CD14-positive monocyte (primary cell): Measurements from ENCODE around the gene ECM1. TPM values are rescaled to one million over a fixed set of nuclear protein-coding genes. Genes with fewer than 3 reads are reported as not detected.
A peak's percentile ranks its signal among the peaks of the same experiment; 100 is the strongest.

Experiments used
- DNase-seq, 3 donors: peaks; one replicate each; pipeline ENCODE4 v3.0.0-alpha.2; 2011 to 2022
- H2AFZ ChIP-seq: 2 replicates; pipeline ENCODE4 v1.6.0; 2012; ENCODE audit warnings: mild to moderate bottlenecking, low read depth, low read length, inconsistent platforms; ENCODE audit not compliant: insufficient read depth, poor library complexity, severe bottlenecking
- H3K27ac ChIP-seq, 2 donors: 1 replicate in 1 of 2; 2 replicates in 1 of 2; pipeline ENCODE4 v1.5.1; 2012 to 2013; ENCODE audit warnings: low read length in 2 of 2, control low read depth in 1 of 2, inconsistent platforms in 1 of 2, low read depth in 1 of 2, mild to moderate bottlenecking in 1 of 2
- H3K27me3 ChIP-seq, 2 donors: one replicate each; pipeline versions ENCODE4 v1.6.0 to v1.6.1; 2011 to 2013; ENCODE audit warnings: low read length in 2 of 2; ENCODE audit not compliant: control insufficient read depth in 2 of 2, insufficient read depth in 2 of 2
- H3K36me3 ChIP-seq, 2 donors: replicated peaks in 1 of 2; 1 replicate in 1 of 2; 2 replicates in 1 of 2; pipeline versions ENCODE4 v1.5.1 to v1.6.1; 2012 to 2013; ENCODE audit warnings: low read length in 2 of 2, control low read depth in 1 of 2, inconsistent platforms in 1 of 2, mild to moderate bottlenecking in 1 of 2; ENCODE audit not compliant: insufficient read depth in 2 of 2, control insufficient read depth in 1 of 2
- H3K4me1 ChIP-seq, 2 donors: 1 replicate in 1 of 2; 2 replicates in 1 of 2; pipeline versions ENCODE4 v1.5.1 to v1.6.1; 2012 to 2013; ENCODE audit warnings: low read length in 2 of 2, control low read depth in 1 of 2, inconsistent platforms in 1 of 2, mild to moderate bottlenecking in 1 of 2, moderate library complexity in 1 of 2; ENCODE audit not compliant: insufficient read depth in 2 of 2, control insufficient read depth in 1 of 2
- H3K4me2 ChIP-seq: replicated peaks from 2 replicates; pipeline ENCODE3; 2012; ENCODE audit warnings: low read length, moderate library complexity, mild to moderate bottlenecking; ENCODE audit not compliant: poor library complexity, severe bottlenecking; ENCODE audit errors: extremely low read depth
- H3K4me3 ChIP-seq, 3 experiments: fragments of 200-600 bp in 1 of 3; sonication (generic) in 1 of 3; replicated peaks in 1 of 3; 1 replicate in 2 of 3; 2 replicates in 1 of 3; pipeline ENCODE4 v1.5.1; 2011 to 2013; ENCODE audit warnings: low read length in 3 of 3, mild to moderate bottlenecking in 3 of 3, control low read depth in 2 of 3, low read depth in 2 of 3, inconsistent platforms in 1 of 3, moderate library complexity in 1 of 3
- H3K79me2 ChIP-seq: 2 replicates; pipeline ENCODE4 v1.6.0; 2012; ENCODE audit warnings: mild to moderate bottlenecking, control low read depth, inconsistent platforms, low read length, moderate library complexity; ENCODE audit not compliant: insufficient read depth
- H3K9ac ChIP-seq: 2 replicates; pipeline ENCODE4 v1.6.0; 2017; ENCODE audit warnings: low read length, mild to moderate bottlenecking; ENCODE audit not compliant: insufficient read depth, poor library complexity, severe bottlenecking
- H3K9me3 ChIP-seq, 2 donors: replicated peaks in 1 of 2; 1 replicate in 1 of 2; 2 replicates in 1 of 2; pipeline versions ENCODE4 v1.5.1 to v1.6.1; 2012 to 2013; ENCODE audit warnings: low read length in 2 of 2, control low read depth in 1 of 2; ENCODE audit not compliant: control insufficient read depth in 1 of 2, insufficient read depth in 1 of 2
- H4K20me1 ChIP-seq: 2 replicates; pipeline ENCODE4 v1.6.0; 2012; ENCODE audit warnings: mild to moderate bottlenecking, low read length, control low read depth, moderate library complexity; ENCODE audit not compliant: insufficient read depth
- H3K27ac Mint-ChIP-seq, 7 donors: one replicate each; pipeline ENCODE4 v1.8.0; 2020; ENCODE audit warnings: mild to moderate bottlenecking in 7 of 7, mixed read lengths in 7 of 7, moderate library complexity in 6 of 7, inconsistent platforms in 2 of 7
- H3K27me3 Mint-ChIP-seq, 3 donors: one replicate each; pipeline ENCODE4 v1.8.0; 2021 to 2022; ENCODE audit warnings: low read depth in 3 of 3, mild to moderate bottlenecking in 3 of 3, mixed read lengths in 3 of 3, moderate library complexity in 3 of 3, inconsistent platforms in 1 of 3
- H3K36me3 Mint-ChIP-seq, 2 donors: one replicate each; pipeline ENCODE4 v1.8.0; 2020; ENCODE audit warnings: mixed read lengths in 2 of 2, inconsistent platforms in 1 of 2, mild to moderate bottlenecking in 1 of 2
- H3K4me1 Mint-ChIP-seq: one replicate; pipeline ENCODE4 v1.8.0; 2020; ENCODE audit warnings: mild to moderate bottlenecking, mixed read lengths
- H3K4me3 Mint-ChIP-seq, 2 donors: one replicate each; pipeline ENCODE4 v1.8.0; 2020; ENCODE audit warnings: mild to moderate bottlenecking in 2 of 2, mixed read lengths in 2 of 2, moderate library complexity in 1 of 2
- H3K9me3 Mint-ChIP-seq, 7 donors: one replicate each; pipeline ENCODE4 v1.8.0; 2020 to 2022; ENCODE audit warnings: mixed read lengths in 7 of 7, mild to moderate bottlenecking in 6 of 7, moderate library complexity in 6 of 7, inconsistent platforms in 2 of 7
- CTCF ChIP-seq: fragments of 200-600 bp; IDR thresholded peaks from one replicate; pipeline ENCODE4 v1.8.0; 2022; ENCODE audit warnings: antibody characterized with exemption, mild to moderate bottlenecking
- WGBS: methylation state at CpG from one replicate; pipeline ENCODE4 v1.1.5; 2013; ENCODE audit warnings: missing lambda C conversion rate; ENCODE audit not compliant: insufficient coverage; 5-methylcytosine and 5-hydroxymethylcytosine counted together
- intact Hi-C, 2 donors: fragments of 100-400 bp; cut with micrococcal nuclease; formaldehyde crosslinking; loops; one replicate each; pipeline versions ENCODE4 v1.15.0 to v1.15.1; 2023
- polyA plus RNA-seq, 3 donors: library from polyadenylated mRNA; depleted of rRNA in 1 of 3; unstranded in 2 of 3; stranded (reverse) in 1 of 3; fragments of 300-500 nt in 2 of 3; fragments of >200 nt in 1 of 3; fragmentation: Illumina TruSeq in 2 of 3; gene quantifications; 1 replicate in 2 of 3; 2 replicates in 1 of 3; pipeline ENCODE4 v1.2.3, GENCODE V29; 2012 to 2021

The ECM1 gene
- polyA plus RNA-seq, 3 donors: 1.0 TPM; not detected in 2

GRCh38 chr1:150484431-150484830 lies 23.5 kb upstream of the ECM1 start:
- Histone ChIP-seq H3K79me2 (peaks cover 10% of the 10 kb centered on the region), H2AFZ (no peak overlapping the region), H3K4me1 (peaks cover 9% of the 10 kb centered on the region in 2 donors), H3K9ac (no peak overlapping the region), H3K27ac (no peak overlapping the region), H4K20me1 (no peaks in the 10 kb centered on the region), H3K4me3 (no peak overlapping the region), H3K4me2 (no peak overlapping the region), H3K9me3 (no peaks in the 10 kb centered on the region), H3K36me3 (peaks cover 0 to 8% of the 10 kb centered on the region in 2 donors), H3K27me3 (peaks cover 0 to 2% of the 10 kb centered on the region in 2 donors)
- peaks cover 11% of the 10 kb centered on the region for H3K4me1 Mint-ChIP-seq
- no peak for DNase-seq
- H3K9me3 Mint-ChIP-seq: peaks cover 0 to 8% (median 0%) of the 10 kb centered on the region in 7 donors
- WGBS: 90% methylated on average over 2 of the region's 5 CpGs
- H3K27me3 Mint-ChIP-seq: peaks cover 3 to 7% (median 5%) of the 10 kb centered on the region in 3 donors
- no peak for TF ChIP-seq CTCF
- H3K27ac Mint-ChIP-seq: no peak overlapping the region
- H3K36me3 Mint-ChIP-seq: peaks cover 7% of the 10 kb centered on the region in 2 donors
- intact Hi-C loops: loop anchor here in 1 of 2 donors (10.0 kb wide), 1 partner anchor 70 kb away; no protein-coding TSS in a partner anchor
- H3K4me3 Mint-ChIP-seq: no peak overlapping the region

GRCh38 chr1:150484861-150485260 lies 23.0 kb upstream of the ECM1 start:
- intact Hi-C loops: loop anchor here in 1 of 2 donors (10.0 kb wide), 1 partner anchor 70 kb away; no protein-coding TSS in a partner anchor
- H3K4me1 Mint-ChIP-seq: peaks cover 11% of the 10 kb centered on the region
- peaks cover 7 to 9% of the 10 kb centered on the region in 2 donors for H3K36me3 Mint-ChIP-seq
- H3K79me2 ChIP-seq: peaks cover 10% of the 10 kb centered on the region
- peaks cover 0 to 8% (median 0%) of the 10 kb centered on the region in 7 donors for H3K9me3 Mint-ChIP-seq
- peak overlapping the region in 1 of 7 donors; percentile 28 for H3K27ac Mint-ChIP-seq
- no peak for TF ChIP-seq CTCF
- H3K9ac ChIP-seq: no peak overlapping the region
- no peaks in the 10 kb centered on the region for H3K9me3 ChIP-seq
- peak overlapping the region; percentile 42 for H2AFZ ChIP-seq
- H3K4me1 ChIP-seq: peaks cover 9% of the 10 kb centered on the region in 2 donors
- H3K4me3 ChIP-seq: no peak overlapping the region
- H4K20me1 ChIP-seq: no peaks in the 10 kb centered on the region
- no peak overlapping the region for H3K27ac ChIP-seq
- peaks cover 2 to 12% of the 10 kb centered on the region in 2 donors for H3K36me3 ChIP-seq
- no peak overlapping the region for H3K4me3 Mint-ChIP-seq
- no CpG with 5 or more reads among the region's 2 CpGs for WGBS
- no peak overlapping the region for H3K4me2 ChIP-seq
- no peak for DNase-seq
- H3K27me3 ChIP-seq: no peaks in the 10 kb centered on the region
- peaks cover 3 to 7% (median 5%) of the 10 kb centered on the region in 3 donors for H3K27me3 Mint-ChIP-seq
